ENCODE measurements around the gene CGB5. TPM values are rescaled to one million over a fixed set of nuclear protein-coding genes. Genes with fewer than 3 reads are reported as not detected.

Gene CGB5
- total and polyA plus RNA-seq, 9 of the 15 experiments (the other 6 are each of a cell fraction or from before 2014, with no cell fraction given): not detected

- CTCF ChIA-PET (ENCODE audit: low intra/inter-chr PET ratio): no interaction called here
- 0 out of 2 replicates have a peak, but pooled peaks cover 5% of the 10 kb centered on the region for H4K20me1 ChIP-seq (replicated peaks; ENCODE audit: control insufficient read depth, insufficient read depth, low read length)
- H3K4me1 ChIP-seq (replicated peaks in 1 of 2; ENCODE audit: control insufficient read depth in 2 of 2, insufficient read depth in 2 of 2, low read length in 2 of 2): peaks cover 0 to 10% of the 10 kb centered on the region in 2 experiments; a peak in 4 of 5 replicates
- H2AFZ ChIP-seq (ENCODE audit: low read depth, low read length): no peak overlapping the region
- intact Hi-C loops (cut with micrococcal nuclease): loop anchor here (2.0 to 10.0 kb wide), 3 partner anchors 77 to 227 kb away; partner anchors contain the start of genes HRC and TRPM4
- no TSS peak for BruUV-seq (replicated peaks)
- in situ Hi-C loops (cut with MboI): no loop called here
- H3K36me3 ChIP-seq (ENCODE audit: control insufficient read depth, insufficient read depth, low read length): peaks cover 58% of the 10 kb centered on the region
- DNase-seq (ENCODE audit: extremely low read depth in 1 of 4, low spot score in 3 of 4) (peak; percentile 61 to 84 (median 70)), FAIRE-seq (peak; percentile 74), ATAC-seq (peak; percentile 53)
- H3K79me2 ChIP-seq (ENCODE audit: control insufficient read depth, insufficient read depth, low read length): peaks cover 63% of the 10 kb centered on the region
- WGBS (ENCODE audit: insufficient coverage, low coverage, missing lambda C conversion rate): 62% methylated on average over 5 of the region's 5 CpGs
- H3K4me2 ChIP-seq (ENCODE audit: insufficient read depth, low read length): no peak overlapping the region
- no peak overlapping the region for H3K4me3 ChIP-seq
- H3K9ac ChIP-seq (ENCODE audit: insufficient read depth in 1 of 2, low read depth in 2 of 2, low read length in 2 of 2): no peak overlapping the region
- POLR2A ChIA-PET: interaction anchor here (0.5 to 1.2 kb wide), 6 partner anchors 9 to 212 kb away, joined by 3 to 5 read pairs (median 3); no protein-coding TSS in a partner anchor
- H3K9me3 ChIP-seq (replicated peaks; ENCODE audit: control insufficient read depth, insufficient read depth, low read depth, low read length): no peaks in the 10 kb centered on the region
- no peaks in the 10 kb centered on the region for H3K9me1 ChIP-seq (ENCODE audit: control insufficient read depth, insufficient read depth, low read length)
- no peaks in the 10 kb centered on the region for H3K27me3 ChIP-seq (ENCODE audit: control insufficient read depth in 2 of 2, insufficient read depth in 2 of 2, low read length in 2 of 2)
- no peak overlapping the region for H3K27ac ChIP-seq (ENCODE audit: extremely low read depth, low read depth, low read length)
- TF ChIP-seq PHF8 (IDR thresholded peaks at IDR 0.05; ENCODE audit: borderline replicate concordance, low read length) (no peak), MEF2D (tag; conservative IDR thresholded peaks at IDR 0.05; ENCODE audit: low read depth) (no peak), REST (IDR thresholded peaks at IDR 0.05; ENCODE audit: borderline replicate concordance) (0 out of 2 replicates have a peak, but pooled peaks have one; percentile 11), REST (CRISPR knock-in tag; IDR thresholded peaks at IDR 0.05; ENCODE audit: low read depth) (no peak), ZNF764 (CRISPR knock-in tag; IDR thresholded peaks at IDR 0.05; ENCODE audit: low read depth) (no peak), TFAP4 (CRISPR knock-in tag; IDR thresholded peaks at IDR 0.05; ENCODE audit: borderline replicate concordance) (no peak)
- TF ChIP-seq, protein P1, sequence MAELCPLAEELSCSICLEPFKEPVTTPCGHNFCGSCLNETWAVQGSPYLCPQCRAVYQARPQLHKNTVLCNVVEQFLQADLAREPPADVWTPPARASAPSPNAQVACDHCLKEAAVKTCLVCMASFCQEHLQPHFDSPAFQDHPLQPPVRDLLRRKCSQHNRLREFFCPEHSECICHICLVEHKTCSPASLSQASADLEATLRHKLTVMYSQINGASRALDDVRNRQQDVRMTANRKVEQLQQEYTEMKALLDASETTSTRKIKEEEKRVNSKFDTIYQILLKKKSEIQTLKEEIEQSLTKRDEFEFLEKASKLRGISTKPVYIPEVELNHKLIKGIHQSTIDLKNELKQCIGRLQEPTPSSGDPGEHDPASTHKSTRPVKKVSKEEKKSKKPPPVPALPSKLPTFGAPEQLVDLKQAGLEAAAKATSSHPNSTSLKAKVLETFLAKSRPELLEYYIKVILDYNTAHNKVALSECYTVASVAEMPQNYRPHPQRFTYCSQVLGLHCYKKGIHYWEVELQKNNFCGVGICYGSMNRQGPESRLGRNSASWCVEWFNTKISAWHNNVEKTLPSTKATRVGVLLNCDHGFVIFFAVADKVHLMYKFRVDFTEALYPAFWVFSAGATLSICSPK (IDR thresholded peaks at IDR 0.05; ENCODE audit: borderline replicate concordance): no peak
Measured at GRCh38 chr19:48997972-48998371, 45.7 kb upstream of the CGB5 start.

All from K562 (cell line).